Kidney (tissue), 14 donors: Measurements from ENCODE around the gene MS4A4E. TPM values are rescaled to one million over a fixed set of nuclear protein-coding genes. Genes with fewer than 3 reads are reported as not detected.

Experiments
- DNase-seq, 5 donors: peaks; one replicate each; pipeline ENCODE4 v3.0.0-alpha.2; 2013 to 2020
- FAIRE-seq: peaks from 2 replicates; lab custom pipeline; 2012; peaks lifted over from hg19 to GRCh38; lab: Jason Lieb, UNC
- H3K27ac ChIP-seq, 2 donors: one replicate each; pipeline ENCODE4 v1.7.0; 2013; ENCODE audit warnings: low read depth in 2 of 2, low read length in 2 of 2, inconsistent platforms in 1 of 2
- H3K27me3 ChIP-seq: one replicate; pipeline ENCODE4 v1.7.1; 2013; ENCODE audit warnings: low read length, inconsistent platforms; ENCODE audit not compliant: control insufficient read depth, insufficient read depth
- H3K36me3 ChIP-seq, 3 donors: one replicate each; pipeline versions ENCODE4 v1.7.0 to v1.7.1; 2013; ENCODE audit warnings: low read length in 3 of 3, control low read depth in 1 of 3, inconsistent platforms in 1 of 3; ENCODE audit not compliant: insufficient read depth in 3 of 3, control insufficient read depth in 2 of 3
- H3K4me1 ChIP-seq, 3 donors: one replicate each; pipeline versions ENCODE4 v1.7.0 to v1.7.1; 2013; ENCODE audit warnings: low read length in 3 of 3, inconsistent platforms in 1 of 3, low read depth in 1 of 3; ENCODE audit not compliant: control insufficient read depth in 2 of 3, insufficient read depth in 2 of 3
- H3K4me3 ChIP-seq, 3 donors: one replicate each; pipeline versions ENCODE4 v1.7.0 to v1.8.1; 2013; ENCODE audit warnings: low read length in 3 of 3, control low read depth in 1 of 3, inconsistent platforms in 1 of 3
- H3K9ac ChIP-seq, 3 donors: one replicate each; pipeline versions ENCODE4 v1.7.0 to v1.7.1; 2013; ENCODE audit warnings: low read length in 3 of 3, control low read depth in 1 of 3, inconsistent platforms in 1 of 3
- H3K9me3 ChIP-seq, 3 donors: one replicate each; pipeline versions ENCODE4 v1.7.0 to v1.7.1; 2013; ENCODE audit warnings: low read length in 3 of 3, control low read depth in 1 of 3, inconsistent platforms in 1 of 3; ENCODE audit not compliant: control insufficient read depth in 2 of 3, insufficient read depth in 1 of 3
- intact Hi-C: fragments of 100-400 bp; cut with DNase I; formaldehyde crosslinking; loops from one replicate; pipeline ENCODE4 v1.11.1; 2022
- polyA plus RNA-seq: library from polyadenylated mRNA; stranded (reverse); fragments of 350-450 nt; fragmentation: Illumina TruSeq; extraction: RNeasy Lipid Tissue Mini Kit (QIAGEN cat#74804); gene quantifications from one replicate; pipeline ENCODE4 v1.2.3, GENCODE V29; 2014; ENCODE audit warnings: low read depth, low replicate concordance; ENCODE audit not compliant: insufficient read depth
- total RNA-seq: library from RNA; stranded (reverse); fragmentation: NEBNext Ultra II Directional; extraction: Animal tissue kit (Norgen Biotek cat#: 25700); gene quantifications from one replicate; pipeline ENCODE4 v1.2.1, GENCODE V29; 2021
- TF ChIP-seq, protein P1 (sequence below): IDR thresholded peaks from 3 replicates; pipeline ENCODE4 v1.5.1; 2012; ENCODE audit warnings: mild to moderate bottlenecking, moderate library complexity, borderline replicate concordance; ENCODE audit not compliant: insufficient read depth; ENCODE audit errors: extremely low read depth
- donor health status: control.
- donor health status: control.
- donor health status: control.
- donor health status: control.
- donor health status: control.
- donor health status: DM: yes; HTN: yes; CAD: no.
- donor health status: Normal renal cell carcinoma (clear cell type).

Gene MS4A4E
- total and polyA plus RNA-seq, 2 donors from 2014 or later = 9.4 TPM; not detected in 1

DNA sequence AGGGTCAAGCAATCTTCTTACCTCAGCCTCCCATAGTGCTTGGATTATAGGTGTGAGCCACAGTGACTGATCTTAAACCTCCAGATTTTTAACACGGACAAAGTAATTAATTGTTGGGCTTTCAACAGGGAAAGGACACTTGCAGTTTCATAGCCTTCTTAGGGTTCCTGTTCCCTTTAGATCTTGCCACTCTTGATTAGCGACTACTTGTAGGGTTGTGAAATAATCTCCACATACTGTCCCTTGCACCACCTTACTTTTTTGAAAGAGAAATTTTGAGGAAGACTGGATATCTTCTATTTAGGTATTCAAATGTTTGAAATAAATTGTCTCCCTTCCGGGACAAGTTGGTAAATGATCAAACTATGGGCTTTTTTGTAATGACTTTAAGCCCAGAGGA lies 7.6 kb downstream of the MS4A4E start:
- FAIRE-seq = no peak
- H3K4me3 ChIP-seq = no peak overlapping the region
- no peaks in the 10 kb centered on the region for H3K27me3 ChIP-seq
- no peak overlapping the region for H3K9ac ChIP-seq
- TF ChIP-seq, protein P1, sequence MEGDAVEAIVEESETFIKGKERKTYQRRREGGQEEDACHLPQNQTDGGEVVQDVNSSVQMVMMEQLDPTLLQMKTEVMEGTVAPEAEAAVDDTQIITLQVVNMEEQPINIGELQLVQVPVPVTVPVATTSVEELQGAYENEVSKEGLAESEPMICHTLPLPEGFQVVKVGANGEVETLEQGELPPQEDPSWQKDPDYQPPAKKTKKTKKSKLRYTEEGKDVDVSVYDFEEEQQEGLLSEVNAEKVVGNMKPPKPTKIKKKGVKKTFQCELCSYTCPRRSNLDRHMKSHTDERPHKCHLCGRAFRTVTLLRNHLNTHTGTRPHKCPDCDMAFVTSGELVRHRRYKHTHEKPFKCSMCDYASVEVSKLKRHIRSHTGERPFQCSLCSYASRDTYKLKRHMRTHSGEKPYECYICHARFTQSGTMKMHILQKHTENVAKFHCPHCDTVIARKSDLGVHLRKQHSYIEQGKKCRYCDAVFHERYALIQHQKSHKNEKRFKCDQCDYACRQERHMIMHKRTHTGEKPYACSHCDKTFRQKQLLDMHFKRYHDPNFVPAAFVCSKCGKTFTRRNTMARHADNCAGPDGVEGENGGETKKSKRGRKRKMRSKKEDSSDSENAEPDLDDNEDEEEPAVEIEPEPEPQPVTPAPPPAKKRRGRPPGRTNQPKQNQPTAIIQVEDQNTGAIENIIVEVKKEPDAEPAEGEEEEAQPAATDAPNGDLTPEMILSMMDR = no peak
- no peak for DNase-seq
- intact Hi-C loops = no loop called here
- H3K9me3 ChIP-seq = no peaks in the 10 kb centered on the region
- no peaks in the 10 kb centered on the region for H3K4me1 ChIP-seq
- H3K27ac ChIP-seq = no peak overlapping the region
- no peaks in the 10 kb centered on the region for H3K36me3 ChIP-seq

DNA sequence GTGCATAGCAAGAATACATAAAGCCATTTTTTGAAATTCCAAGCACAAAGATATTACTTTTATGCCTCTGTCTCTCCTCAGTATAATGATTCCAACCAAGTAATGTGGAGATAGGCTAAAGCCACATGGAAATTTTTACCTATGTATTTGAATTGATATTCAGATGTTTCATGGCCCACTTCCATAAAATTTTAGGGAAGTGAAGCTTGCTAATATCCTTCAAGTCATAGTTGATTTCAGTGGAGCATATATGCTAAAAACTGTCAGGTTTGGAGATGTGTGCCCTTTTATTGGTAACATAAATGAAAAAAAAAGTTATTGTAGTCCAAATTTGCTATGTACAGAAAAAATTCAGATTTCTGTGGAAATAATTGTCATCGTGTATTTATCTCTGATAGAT lies 12.3 kb downstream of the MS4A4E start:
- Histone ChIP-seq H3K4me1 (no peaks in the 10 kb centered on the region), H3K27me3 (no peaks in the 10 kb centered on the region), H3K9me3 (no peaks in the 10 kb centered on the region), H3K36me3 (no peaks in the 10 kb centered on the region), H3K9ac (no peak overlapping the region), H3K27ac (no peak overlapping the region), H3K4me3 (no peak overlapping the region)
- intact Hi-C loops = no loop called here
- TF ChIP-seq, protein P1 = no peak
- DNase-seq = no peak
- no peak for FAIRE-seq

DNA sequence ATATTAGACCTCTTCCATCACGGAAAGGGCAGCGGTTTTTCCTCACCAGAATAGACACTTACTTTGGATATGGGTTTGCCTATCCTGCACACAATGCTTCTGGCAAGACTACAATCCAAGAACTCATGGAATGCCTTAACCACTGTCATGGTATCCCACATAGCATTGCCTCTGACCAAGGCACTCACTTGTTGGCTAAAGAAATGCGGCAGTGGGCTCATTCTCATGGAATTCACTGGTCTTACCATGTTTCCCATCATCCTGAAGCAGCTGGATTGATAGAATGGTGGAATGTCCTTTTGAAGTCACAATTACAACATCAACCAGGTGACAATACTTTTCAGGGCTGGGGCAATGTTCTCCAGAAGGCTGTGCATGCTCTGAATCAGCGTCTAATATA lies 20.8 kb downstream of the MS4A4E start:
- H3K9ac ChIP-seq = no peak overlapping the region
- intact Hi-C loops = no loop called here
- no peak overlapping the region for H3K27ac ChIP-seq
- no peaks in the 10 kb centered on the region for H3K4me1 ChIP-seq
- H3K36me3 ChIP-seq = no peaks in the 10 kb centered on the region
- H3K27me3 ChIP-seq = no peaks in the 10 kb centered on the region
- FAIRE-seq (no peak), DNase-seq (no peak)
- no peak overlapping the region for H3K4me3 ChIP-seq
- no peaks in the 10 kb centered on the region for H3K9me3 ChIP-seq
- TF ChIP-seq, protein P1 = no peak

DNA sequence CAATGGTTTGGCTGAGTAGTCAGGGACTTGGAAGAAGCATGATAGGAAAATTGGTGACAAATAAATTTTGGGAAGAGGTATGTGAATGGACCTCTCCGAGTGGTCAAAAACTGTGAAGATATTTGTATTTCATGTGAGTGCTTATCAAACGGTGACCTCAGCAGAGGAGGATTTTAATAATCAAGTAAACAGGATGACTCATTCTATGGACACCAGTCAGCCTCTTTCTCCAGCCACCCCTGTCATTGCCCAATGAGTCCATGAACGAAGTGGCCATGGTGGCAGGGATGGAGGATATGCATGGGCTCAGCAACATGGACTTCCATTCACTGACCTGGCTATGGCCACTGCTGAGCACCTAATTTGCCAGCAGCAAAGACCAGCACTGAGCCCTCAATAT lies 21.2 kb downstream of the MS4A4E start:
- H3K36me3 ChIP-seq = no peaks in the 10 kb centered on the region
- no peaks in the 10 kb centered on the region for H3K9me3 ChIP-seq
- DNase-seq (no peak), FAIRE-seq (no peak)
- H3K27me3 ChIP-seq = no peaks in the 10 kb centered on the region
- no peak overlapping the region for H3K9ac ChIP-seq
- TF ChIP-seq, protein P1 = no peak
- intact Hi-C loops = no loop called here
- no peak overlapping the region for H3K27ac ChIP-seq
- H3K4me1 ChIP-seq = no peaks in the 10 kb centered on the region
- no peak overlapping the region for H3K4me3 ChIP-seq
